ENCODE measurements around the gene BABAM2. TPM values are rescaled to one million over a fixed set of nuclear protein-coding genes. Genes with fewer than 3 reads are reported as not detected.

The BABAM2 gene
- total RNA-seq, 1 donor from 2014 or later = 37.1 TPM

GRCh38 chr2:28305202-28305601 lies 414.7 kb downstream of the BABAM2 start:
- Mint-ChIP-seq H3K27me3 (no peaks in the 10 kb centered on the region), H3K9me3 (ENCODE audit: low read depth) (peaks cover 6% of the 10 kb centered on the region), H3K36me3 (ENCODE audit: insufficient read depth) (peaks cover 13% of the 10 kb centered on the region), H3K27ac (no peak overlapping the region), H3K4me1 (ENCODE audit: low read depth) (peaks cover 2% of the 10 kb centered on the region), H3K4me3 (ENCODE audit: low read depth) (no peak overlapping the region)
- TF ChIP-seq, protein P1, sequence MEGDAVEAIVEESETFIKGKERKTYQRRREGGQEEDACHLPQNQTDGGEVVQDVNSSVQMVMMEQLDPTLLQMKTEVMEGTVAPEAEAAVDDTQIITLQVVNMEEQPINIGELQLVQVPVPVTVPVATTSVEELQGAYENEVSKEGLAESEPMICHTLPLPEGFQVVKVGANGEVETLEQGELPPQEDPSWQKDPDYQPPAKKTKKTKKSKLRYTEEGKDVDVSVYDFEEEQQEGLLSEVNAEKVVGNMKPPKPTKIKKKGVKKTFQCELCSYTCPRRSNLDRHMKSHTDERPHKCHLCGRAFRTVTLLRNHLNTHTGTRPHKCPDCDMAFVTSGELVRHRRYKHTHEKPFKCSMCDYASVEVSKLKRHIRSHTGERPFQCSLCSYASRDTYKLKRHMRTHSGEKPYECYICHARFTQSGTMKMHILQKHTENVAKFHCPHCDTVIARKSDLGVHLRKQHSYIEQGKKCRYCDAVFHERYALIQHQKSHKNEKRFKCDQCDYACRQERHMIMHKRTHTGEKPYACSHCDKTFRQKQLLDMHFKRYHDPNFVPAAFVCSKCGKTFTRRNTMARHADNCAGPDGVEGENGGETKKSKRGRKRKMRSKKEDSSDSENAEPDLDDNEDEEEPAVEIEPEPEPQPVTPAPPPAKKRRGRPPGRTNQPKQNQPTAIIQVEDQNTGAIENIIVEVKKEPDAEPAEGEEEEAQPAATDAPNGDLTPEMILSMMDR (IDR thresholded peaks at IDR 0.05; ENCODE audit: unreplicated experiment) = no peak
- no peak for DNase-seq (ENCODE audit: low spot score, unreplicated experiment)

DNA sequence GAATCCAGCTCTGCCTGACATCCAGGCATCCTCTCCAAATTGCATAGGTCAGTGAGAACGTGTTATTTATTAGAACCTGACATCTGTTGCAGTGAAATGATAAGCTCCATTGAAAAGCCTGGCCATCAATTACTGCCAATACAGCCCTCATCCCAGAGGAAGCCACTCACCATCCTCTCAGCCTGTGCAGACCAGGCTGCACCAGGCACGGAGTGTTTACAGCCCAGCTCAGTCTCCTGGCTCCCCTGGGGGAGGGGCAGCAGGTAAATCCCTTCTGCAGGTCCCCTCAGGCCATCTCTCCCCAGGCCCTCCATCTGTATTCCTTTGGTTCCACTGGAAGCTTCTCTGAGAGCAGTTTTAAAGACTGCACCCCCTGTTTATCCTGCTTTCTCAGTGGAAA lies 419.6 kb downstream of the BABAM2 start:
- DNase-seq (ENCODE audit: low spot score, unreplicated experiment) = no peak
- TF ChIP-seq, protein P1 (IDR thresholded peaks at IDR 0.05; ENCODE audit: unreplicated experiment) = no peak
- Mint-ChIP-seq H3K27ac (no peak overlapping the region), H3K9me3 (ENCODE audit: low read depth) (peaks cover 3% of the 10 kb centered on the region), H3K36me3 (ENCODE audit: insufficient read depth) (peaks cover 7% of the 10 kb centered on the region), H3K4me3 (ENCODE audit: low read depth) (no peak overlapping the region), H3K4me1 (ENCODE audit: low read depth) (no peaks in the 10 kb centered on the region), H3K27me3 (no peaks in the 10 kb centered on the region)

DNA sequence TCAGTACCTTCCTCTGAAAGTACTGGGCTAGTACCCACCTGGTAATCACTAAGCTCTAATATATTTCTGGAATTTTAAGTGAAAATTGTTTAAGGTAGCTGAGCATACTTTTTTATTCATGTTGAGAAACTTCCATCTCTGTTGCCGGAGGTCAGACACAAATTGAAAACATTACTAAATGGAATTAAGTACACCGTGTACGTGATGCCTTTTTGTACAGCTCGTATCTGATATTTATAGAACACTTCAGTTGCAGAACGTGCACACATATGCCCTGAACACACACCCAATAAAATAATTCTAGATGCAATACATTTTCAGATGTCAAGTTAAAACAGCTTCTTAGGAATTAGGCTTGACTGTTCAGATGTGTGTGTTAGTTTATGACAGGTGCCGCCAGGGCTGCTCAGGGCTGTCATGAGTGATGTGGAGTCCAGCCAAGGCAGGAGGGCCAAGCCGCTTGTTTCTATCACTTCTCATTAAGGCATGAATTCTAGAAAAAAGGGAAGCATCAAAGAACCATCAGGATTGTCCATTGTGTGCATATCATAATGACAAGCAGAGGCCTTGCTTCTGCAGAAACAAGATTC lies 421.2 kb downstream of the BABAM2 start:
- Mint-ChIP-seq H3K27ac (no peak overlapping the region), H3K27me3 (no peaks in the 10 kb centered on the region), H3K4me3 (ENCODE audit: low read depth) (no peak overlapping the region), H3K4me1 (ENCODE audit: low read depth) (no peaks in the 10 kb centered on the region), H3K9me3 (ENCODE audit: low read depth) (no peaks in the 10 kb centered on the region), H3K36me3 (ENCODE audit: insufficient read depth) (peaks cover 4% of the 10 kb centered on the region)
- no peak for DNase-seq (ENCODE audit: low spot score, unreplicated experiment)
- TF ChIP-seq, protein P1 (IDR thresholded peaks at IDR 0.05; ENCODE audit: unreplicated experiment) = no peak

DNA sequence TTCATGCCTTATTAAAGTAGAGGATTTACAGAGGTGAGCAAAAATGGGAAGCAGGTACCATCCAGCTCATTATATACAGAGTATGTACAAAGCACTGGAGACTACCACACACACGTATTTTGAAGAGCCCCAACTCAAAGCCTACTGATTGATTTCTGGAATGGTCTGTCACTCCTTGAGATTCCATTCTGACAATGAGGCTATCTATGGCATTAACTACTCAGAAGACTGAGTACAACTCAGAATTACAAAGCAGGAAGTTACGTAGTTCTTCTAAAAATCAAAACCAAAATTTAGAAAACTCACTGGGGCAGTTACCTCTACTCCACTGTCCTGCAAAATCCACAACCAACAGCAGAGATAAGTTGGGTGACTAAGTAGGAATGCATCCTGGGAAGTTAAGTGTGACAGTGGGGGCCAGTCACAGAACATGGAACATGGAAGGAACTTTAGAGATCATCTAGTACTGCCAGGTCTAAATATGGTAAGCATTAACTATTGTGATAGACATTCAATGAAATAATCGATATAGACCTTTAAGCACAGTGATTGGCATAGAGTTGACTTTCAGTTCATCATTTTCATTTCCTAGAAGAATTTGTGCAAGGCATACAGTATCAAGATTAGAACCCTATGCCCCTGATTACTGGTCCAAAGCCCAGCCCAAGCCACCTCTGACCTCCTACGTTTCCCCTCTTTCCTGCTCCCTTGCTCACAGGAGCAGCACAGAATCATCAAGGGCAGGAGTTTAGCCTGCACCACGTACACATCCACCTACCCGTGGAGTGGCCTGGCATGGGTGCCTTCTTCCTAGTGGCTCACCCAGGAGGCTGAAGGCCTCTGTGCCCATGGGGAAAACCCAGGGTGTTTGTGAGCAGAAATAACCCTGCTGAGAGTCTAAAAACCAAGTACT lies 422.0 kb downstream of the BABAM2 start:
- TF ChIP-seq, protein P1 (IDR thresholded peaks at IDR 0.05; ENCODE audit: unreplicated experiment) = no peak
- Mint-ChIP-seq H3K4me1 (ENCODE audit: low read depth) (no peaks in the 10 kb centered on the region), H3K36me3 (ENCODE audit: insufficient read depth) (peaks cover 6% of the 10 kb centered on the region), H3K4me3 (ENCODE audit: low read depth) (no peak overlapping the region), H3K27ac (no peak overlapping the region), H3K27me3 (no peaks in the 10 kb centered on the region), H3K9me3 (ENCODE audit: low read depth) (no peaks in the 10 kb centered on the region)
- no peak for DNase-seq (ENCODE audit: low spot score, unreplicated experiment)

GRCh38 chr2:28313220-28313784 lies 422.8 kb downstream of the BABAM2 start:
- TF ChIP-seq, protein P1 (IDR thresholded peaks at IDR 0.05; ENCODE audit: unreplicated experiment) = no peak
- Mint-ChIP-seq H3K4me1 (ENCODE audit: low read depth) (peaks cover 3% of the 10 kb centered on the region), H3K9me3 (ENCODE audit: low read depth) (no peaks in the 10 kb centered on the region), H3K27me3 (no peaks in the 10 kb centered on the region), H3K27ac (no peak overlapping the region), H3K36me3 (ENCODE audit: insufficient read depth) (peaks cover 6% of the 10 kb centered on the region), H3K4me3 (ENCODE audit: low read depth) (no peak overlapping the region)
- DNase-seq (ENCODE audit: low spot score, unreplicated experiment) = no peak

Measured in progenitor cell of endocrine pancreas (in vitro differentiated cells).